ENCODE measurements around the gene ASB11. TPM values are rescaled to one million over a fixed set of nuclear protein-coding genes. Genes with fewer than 3 reads are reported as not detected.

The ASB11 gene
- not detected for total RNA-seq

GRCh38 chrX:15315509-15315908 is at the start of gene ASB11:
TSS of gene ASB11 (minus strand) at chrX:15315640. CDS start at chrX:15315605, 35 bp downstream.
- TF ChIP-seq CTCF (IDR thresholded peaks at IDR 0.05): no peak
- no peak for TF ChIP-seq POLR2A (IDR thresholded peaks at IDR 0.05)
- TF ChIP-seq POLR2AphosphoS5 (IDR thresholded peaks at IDR 0.05; ENCODE audit: insufficient read depth in 1 of 2, low read depth in 1 of 2): no peak
- Histone ChIP-seq H3K27me3 (no peaks in the 10 kb centered on the region), H3K4me3 (no peak within 1 kb of the TSS), H3K36me3 (no peaks in the 10 kb centered on the region), H3K9me3 (no peaks in the 10 kb centered on the region), H3K4me1 (no peaks in the 10 kb centered on the region), H3K27ac (no peak within 1 kb of the TSS)
- DNase-seq (ENCODE audit: extremely low spot score in 2 of 2): no peak
- intact Hi-C loops (cut with DNase I): no loop called here

GRCh38 chrX:15359701-15360100 is 44.3 kb upstream of the ASB11 start:
- no peak overlapping the region for H3K27ac ChIP-seq
- TF ChIP-seq POLR2A (IDR thresholded peaks at IDR 0.05): no peak
- TF ChIP-seq POLR2AphosphoS5 (IDR thresholded peaks at IDR 0.05; ENCODE audit: insufficient read depth in 1 of 2, low read depth in 1 of 2): no peak
- no peak for TF ChIP-seq CTCF (IDR thresholded peaks at IDR 0.05)
- intact Hi-C loops (cut with DNase I): no loop called here

DNA sequence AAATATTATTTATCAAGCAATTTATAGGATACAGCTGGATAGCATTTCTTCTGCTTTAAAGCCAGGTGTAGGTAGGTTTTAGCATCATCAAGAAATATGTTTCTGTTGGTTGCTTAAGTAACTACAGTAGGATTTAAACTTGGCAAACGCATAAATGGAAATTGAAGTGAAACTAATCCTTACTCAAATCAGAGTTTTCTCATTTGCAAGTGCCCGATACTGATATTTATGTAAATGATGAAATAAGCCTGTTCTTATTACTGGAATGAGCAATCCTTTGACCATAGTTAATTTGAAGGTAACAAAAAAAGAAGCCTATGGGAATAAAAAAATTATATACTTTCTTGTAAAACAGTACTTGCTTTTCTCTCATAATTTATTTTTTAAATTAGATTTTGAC is 43.1 kb upstream of the ASB11 start:
- H3K27ac ChIP-seq: no peak overlapping the region
- H3K4me1 ChIP-seq: no peaks in the 10 kb centered on the region
- no peaks in the 10 kb centered on the region for H3K9me3 ChIP-seq
- DNase-seq (ENCODE audit: extremely low spot score in 2 of 2): no peak
- no peaks in the 10 kb centered on the region for H3K27me3 ChIP-seq
- intact Hi-C loops (cut with DNase I): loop anchor here (1.0 kb wide), 1 partner anchor 41 kb away; no protein-coding TSS in a partner anchor
- H3K36me3 ChIP-seq: no peaks in the 10 kb centered on the region
- no peak for TF ChIP-seq POLR2AphosphoS5 (IDR thresholded peaks at IDR 0.05; ENCODE audit: insufficient read depth in 1 of 2, low read depth in 1 of 2)
- TF ChIP-seq CTCF (IDR thresholded peaks at IDR 0.05): no peak
- no peak for TF ChIP-seq POLR2A (IDR thresholded peaks at IDR 0.05)
- no peak overlapping the region for H3K4me3 ChIP-seq

More at GRCh38 chrX:15359701-15360100, 44.3 kb upstream of the ASB11 start:
- Histone ChIP-seq H3K4me1 (no peaks in the 10 kb centered on the region), H3K4me3 (no peak overlapping the region), H3K9me3 (no peaks in the 10 kb centered on the region), H3K36me3 (no peaks in the 10 kb centered on the region), H3K27me3 (no peaks in the 10 kb centered on the region)
- no peak for DNase-seq (ENCODE audit: extremely low spot score in 2 of 2)

DNA sequence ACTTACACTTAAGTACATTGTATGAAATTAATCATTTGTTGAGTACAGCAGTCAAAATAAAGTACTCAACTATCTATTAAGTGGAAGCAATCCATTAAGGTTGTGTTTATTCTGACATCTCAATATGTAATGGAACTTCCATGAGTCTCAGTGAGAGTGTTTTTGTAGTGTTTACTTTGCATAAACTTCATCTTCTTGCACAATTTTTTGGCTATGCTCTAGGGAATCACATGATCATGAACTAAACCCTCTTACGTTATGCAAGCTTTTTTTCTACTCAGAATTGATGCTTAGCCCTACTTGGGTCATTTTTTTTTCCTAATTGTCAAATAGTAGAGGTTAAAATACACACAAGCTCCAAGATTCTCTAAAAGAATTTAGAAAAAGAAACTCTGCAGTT is 41.0 kb upstream of the ASB11 start:
- H3K27me3 ChIP-seq: no peaks in the 10 kb centered on the region
- H3K27ac ChIP-seq: no peak overlapping the region
- no peaks in the 10 kb centered on the region for H3K4me1 ChIP-seq
- no peaks in the 10 kb centered on the region for H3K9me3 ChIP-seq
- no peak for TF ChIP-seq CTCF (IDR thresholded peaks at IDR 0.05)
- TF ChIP-seq POLR2A (IDR thresholded peaks at IDR 0.05): no peak
- peak in 1 of 2 donors; percentile 64 for TF ChIP-seq POLR2AphosphoS5 (IDR thresholded peaks at IDR 0.05; ENCODE audit: insufficient read depth in 1 of 2, low read depth in 1 of 2)
- intact Hi-C loops (cut with DNase I): no loop called here
- DNase-seq (ENCODE audit: extremely low spot score in 2 of 2): no peak
- no peaks in the 10 kb centered on the region for H3K36me3 ChIP-seq
- no peak overlapping the region for H3K4me3 ChIP-seq

- no peak overlapping the region for H3K4me3 ChIP-seq
- H3K27ac ChIP-seq: no peak overlapping the region
- H3K27me3 ChIP-seq: no peaks in the 10 kb centered on the region
- intact Hi-C loops (cut with DNase I): loop anchor here (5.0 kb wide), 1 partner anchor 1403 kb away; no protein-coding TSS in a partner anchor
- H3K9me3 ChIP-seq: no peaks in the 10 kb centered on the region
- no peaks in the 10 kb centered on the region for H3K36me3 ChIP-seq
- no peak for DNase-seq (ENCODE audit: extremely low spot score in 2 of 2)
- TF ChIP-seq CTCF (IDR thresholded peaks at IDR 0.05) (no peak), POLR2A (IDR thresholded peaks at IDR 0.05) (no peak), POLR2AphosphoS5 (IDR thresholded peaks at IDR 0.05; ENCODE audit: insufficient read depth in 1 of 2, low read depth in 1 of 2) (no peak)
- no peaks in the 10 kb centered on the region for H3K4me1 ChIP-seq
Measured at GRCh38 chrX:15350329-15350996, 35.0 kb upstream of the ASB11 start.

Measured in vagina (tissue), 2 donors.